HCT116 (cell line): ENCODE data around the gene BRINP2. TPM values are rescaled to one million over a fixed set of nuclear protein-coding genes. Genes with fewer than 3 reads are reported as not detected.

Experiments used
- ATAC-seq: fragments of 200-7000 bp; cut with Tn5 transposase; 2 replicates; pipeline ENCODE4 v1.9.1; 2020; ENCODE audit warnings: mild to moderate bottlenecking, moderate library complexity
- BruUV-seq: library from RNA; stranded (reverse); fragments of 400-500 nt; replicated peaks from 2 replicates; lab custom pipeline; 2021; lab: Mats Ljungman, UMichigan
- CTCF ChIA-PET: fragments of 300-600 bp; sonication (Branson Sonifier 250); formaldehyde crosslinking; loops from one replicate; lab custom pipeline; 2021; ENCODE audit warnings: antibody characterized with exemption; lab: Charles Lee
- POLR2A ChIA-PET: fragments of 300-600, 350-600 bp; sonication (Branson Sonifier 250); formaldehyde crosslinking; loops from one replicate; lab custom pipeline; 2021; ENCODE audit warnings: antibody characterized with exemption; lab: Charles Lee
- RAD21 ChIA-PET, 2 experiments: fragments of 300-600 bp; sonication (Branson Sonifier 250); formaldehyde crosslinking; loops; one replicate each; lab custom pipeline; 2023; ENCODE audit warnings: low total read pairs in 2 of 2; ENCODE audit not compliant: uncharacterized antibody in 2 of 2, unreplicated experiment in 2 of 2, low non-redundant PET in 1 of 2; lab: Charles Lee
- DNase-seq: peaks from one replicate; pipeline ENCODE4 v3.0.0-alpha.2; 2010; ENCODE audit warnings: low read depth, low spot score
- H2AFZ ChIP-seq: fragments of 200-600 bp; shearing (Covaris generic), sonication (generic); 2 replicates; pipeline ENCODE4 v1.6.1; 2017; ENCODE audit warnings: low read depth, mixed run types, mixed read lengths, antibody characterized with exemption, low read length; ENCODE audit not compliant: poor library complexity, severe bottlenecking
- H3K27ac ChIP-seq: 2 replicates; pipeline ENCODE4 v1.5.1; 2012; ENCODE audit warnings: low read depth, low read length
- H3K27me3 ChIP-seq: fragments of 200-600 bp; sonication (generic); 2 replicates; pipeline ENCODE4 v1.6.1; 2016; ENCODE audit warnings: mixed run types, low read length, mixed read lengths; ENCODE audit not compliant: insufficient read depth
- H3K36me3 ChIP-seq, 2 experiments: fragments of 200-500 bp in 1 of 2; fragments of 200-600 bp in 1 of 2; sonication (Bioruptor generic) in 1 of 2; sonication (generic) in 1 of 2; 2 replicates each; pipeline versions ENCODE4 v1.5.1 to v1.6.1; 2014 to 2016; ENCODE audit warnings: low read length in 2 of 2, inconsistent platforms in 1 of 2, mixed read lengths in 1 of 2, mixed run types in 1 of 2; ENCODE audit not compliant: insufficient read depth in 2 of 2, control insufficient read depth in 1 of 2
- H3K4me1 ChIP-seq, 2 experiments: fragments of 200-600 bp in 1 of 2; sonication (generic) in 1 of 2; 2 replicates each; pipeline versions ENCODE4 v1.5.1 to v1.6.1; 2012 to 2017; ENCODE audit warnings: low read length in 2 of 2, inconsistent platforms in 1 of 2, mild to moderate bottlenecking in 1 of 2, mixed read lengths in 1 of 2, mixed run types in 1 of 2, moderate library complexity in 1 of 2; ENCODE audit not compliant: insufficient read depth in 2 of 2, control insufficient read depth in 1 of 2
- H3K4me2 ChIP-seq: fragments of 200-600 bp; sonication (generic); 2 replicates; pipeline ENCODE4 v1.6.1; 2017; ENCODE audit warnings: mixed run types, low read length, mixed read lengths
- H3K4me3 ChIP-seq, 2 experiments: fragments of 200-600 bp in 1 of 2; sonication (generic) in 1 of 2; replicated peaks in 1 of 2; 2 replicates each; pipeline ENCODE4 v1.5.1; 2011 to 2016; ENCODE audit warnings: low read length in 2 of 2, control low read depth in 1 of 2, low read depth in 1 of 2, mild to moderate bottlenecking in 1 of 2, mixed read lengths in 1 of 2, mixed run types in 1 of 2
- H3K79me2 ChIP-seq: fragments of 200-600 bp; sonication (generic); 2 replicates; pipeline ENCODE4 v1.6.1; 2017; ENCODE audit warnings: mild to moderate bottlenecking, mixed run types, low read length, moderate library complexity, mixed read lengths; ENCODE audit not compliant: insufficient read depth
- H3K9ac ChIP-seq: fragments of 200-600 bp; sonication (generic); 2 replicates; pipeline ENCODE4 v1.6.1; 2016; ENCODE audit warnings: low read length, mixed read lengths
- H3K9me2 ChIP-seq: fragments of 200-600 bp; sonication (generic), shearing (Covaris generic); 2 replicates; pipeline ENCODE4 v1.6.1; 2017; ENCODE audit warnings: mixed run types, mild to moderate bottlenecking, moderate library complexity; ENCODE audit not compliant: insufficient read depth
- H3K9me3 ChIP-seq, 2 experiments: fragments of 200-500 bp in 1 of 2; fragments of 200-600 bp in 1 of 2; sonication (Bioruptor generic) in 1 of 2; sonication (generic) in 1 of 2; 2 replicates each; pipeline ENCODE4 v1.6.1; 2014 to 2017; ENCODE audit warnings: low read length in 2 of 2, mixed read lengths in 2 of 2, inconsistent platforms in 1 of 2, low read depth in 1 of 2, mild to moderate bottlenecking in 1 of 2, mixed run types in 1 of 2, moderate library complexity in 1 of 2; ENCODE audit not compliant: control insufficient read depth in 1 of 2, insufficient read depth in 1 of 2
- H4K20me1 ChIP-seq: fragments of 200-600 bp; sonication (generic), shearing (Covaris generic); 2 replicates; pipeline ENCODE4 v1.6.1; 2017; ENCODE audit warnings: mixed run types, mild to moderate bottlenecking, moderate library complexity; ENCODE audit not compliant: insufficient read depth
- EGR1 ChIP-seq: IDR thresholded peaks from 2 replicates; pipeline ENCODE4 v1.6.1; 2012; ENCODE audit warnings: low read depth
- FOSL1 ChIP-seq: IDR thresholded peaks from 2 replicates; pipeline ENCODE4 v1.6.1; 2012; ENCODE audit warnings: low read depth
- JUND ChIP-seq: IDR thresholded peaks from 2 replicates; pipeline ENCODE4 v1.6.1; 2012
- MAX ChIP-seq: IDR thresholded peaks from 2 replicates; pipeline ENCODE4 v1.6.1; 2012
- POLR2AphosphoS5 ChIP-seq: IDR thresholded peaks from 2 replicates; pipeline ENCODE4 v1.6.1; 2011; ENCODE audit warnings: mild to moderate bottlenecking, low read depth, low read length, moderate library complexity
- RAD21 ChIP-seq: IDR thresholded peaks from 2 replicates; pipeline ENCODE4 v1.6.1; 2012; ENCODE audit warnings: low read depth, mild to moderate bottlenecking
- YY1 ChIP-seq: IDR thresholded peaks from 2 replicates; pipeline ENCODE4 v1.6.1; 2011; ENCODE audit warnings: low read length, low read depth, moderate library complexity, mild to moderate bottlenecking; ENCODE audit not compliant: insufficient replicate concordance; ENCODE audit errors: extremely low read depth
- ZBTB33 ChIP-seq: IDR thresholded peaks from 2 replicates; pipeline ENCODE4 v1.6.1; 2011; ENCODE audit warnings: mild to moderate bottlenecking, low read length, moderate library complexity; ENCODE audit not compliant: insufficient replicate concordance; ENCODE audit errors: extremely low read depth
- ZNF274 ChIP-seq: fragments of 200-500 bp; sonication (Bioruptor generic); IDR thresholded peaks from 2 replicates; pipeline ENCODE4 v1.6.1; 2014; ENCODE audit warnings: mild to moderate bottlenecking, low read depth, low read length, inconsistent platforms
- intact Hi-C: fragments of 100-400 bp; cut with micrococcal nuclease; formaldehyde crosslinking; loops from 2 replicates; pipeline ENCODE4 v1.10.0; 2022
- total RNA-seq: library from RNA; stranded (reverse); gene quantifications from one replicate; pipeline ENCODE4 v1.2.1, GENCODE V29; 2021; ENCODE audit not compliant: unreplicated experiment
- TF ChIP-seq, protein P1 (sequence below): IDR thresholded peaks from 2 replicates; pipeline ENCODE4 v1.6.1; 2012; ENCODE audit warnings: low read depth

BRINP2 gene
- total RNA-seq, 1 experiment from 2014 or later, result not detected

DNA sequence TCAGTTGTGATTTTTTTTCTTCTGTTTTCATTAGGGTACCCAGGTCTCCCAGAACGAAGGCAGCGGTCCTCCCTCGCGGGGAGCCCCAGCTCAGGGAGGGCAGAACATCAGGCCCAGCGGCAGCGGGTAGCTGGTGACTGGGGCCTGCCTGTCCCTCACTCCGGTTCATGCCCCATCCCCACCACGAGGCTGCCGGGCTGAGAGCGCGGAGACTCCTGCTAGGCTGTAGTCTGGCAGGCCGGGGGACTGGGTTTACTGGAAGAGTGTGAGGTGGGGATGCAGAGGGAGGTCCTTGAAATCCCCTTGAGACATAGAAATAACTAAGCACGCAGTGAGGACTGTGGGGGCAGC, 10.5 kb downstream of the BRINP2 start:
- intact Hi-C loops, result loop anchor here (1.0 to 10.0 kb wide), 3 partner anchors 232 to 764 kb away; no protein-coding TSS in a partner anchor
- ATAC-seq, result no peak; the same call in 1 of the 2 replicates
- Histone ChIP-seq H3K4me1 (peaks cover 0 to 4% of the 10 kb centered on the region in 2 experiments; a peak in 1 of 4 replicates), H3K79me2 (no peaks in the 10 kb centered on the region), H3K27me3 (0 out of 2 replicates have a peak, but pooled peaks cover 13% of the 10 kb centered on the region), H3K9me3 (no peaks in the 10 kb centered on the region), H3K4me3 (peak overlapping the region in 1 of 2 experiments; percentile 16; a peak in 1 of 4 replicates), H3K9ac (no peak overlapping the region), H2AFZ (peak overlapping the region; percentile 16), H3K9me2 (no peaks in the 10 kb centered on the region), H4K20me1 (no peaks in the 10 kb centered on the region), H3K4me2 (peak overlapping the region; percentile 47), H3K27ac (no peak overlapping the region)
- CTCF ChIA-PET, result interaction anchor here (1.1 to 1.8 kb wide), 2 partner anchors 232 to 283 kb away, joined by 7 to 8 read pairs; no protein-coding TSS in a partner anchor
- DNase-seq, result no peak
- POLR2A ChIA-PET, result no interaction called here
- no TSS peak for BruUV-seq
- TF ChIP-seq POLR2AphosphoS5, result no peak
- no peak for TF ChIP-seq ZNF274
- no peak for TF ChIP-seq JUND
- TF ChIP-seq MAX, result no peak
- no peak for TF ChIP-seq YY1
- no peak for TF ChIP-seq FOSL1
- TF ChIP-seq, protein P1, sequence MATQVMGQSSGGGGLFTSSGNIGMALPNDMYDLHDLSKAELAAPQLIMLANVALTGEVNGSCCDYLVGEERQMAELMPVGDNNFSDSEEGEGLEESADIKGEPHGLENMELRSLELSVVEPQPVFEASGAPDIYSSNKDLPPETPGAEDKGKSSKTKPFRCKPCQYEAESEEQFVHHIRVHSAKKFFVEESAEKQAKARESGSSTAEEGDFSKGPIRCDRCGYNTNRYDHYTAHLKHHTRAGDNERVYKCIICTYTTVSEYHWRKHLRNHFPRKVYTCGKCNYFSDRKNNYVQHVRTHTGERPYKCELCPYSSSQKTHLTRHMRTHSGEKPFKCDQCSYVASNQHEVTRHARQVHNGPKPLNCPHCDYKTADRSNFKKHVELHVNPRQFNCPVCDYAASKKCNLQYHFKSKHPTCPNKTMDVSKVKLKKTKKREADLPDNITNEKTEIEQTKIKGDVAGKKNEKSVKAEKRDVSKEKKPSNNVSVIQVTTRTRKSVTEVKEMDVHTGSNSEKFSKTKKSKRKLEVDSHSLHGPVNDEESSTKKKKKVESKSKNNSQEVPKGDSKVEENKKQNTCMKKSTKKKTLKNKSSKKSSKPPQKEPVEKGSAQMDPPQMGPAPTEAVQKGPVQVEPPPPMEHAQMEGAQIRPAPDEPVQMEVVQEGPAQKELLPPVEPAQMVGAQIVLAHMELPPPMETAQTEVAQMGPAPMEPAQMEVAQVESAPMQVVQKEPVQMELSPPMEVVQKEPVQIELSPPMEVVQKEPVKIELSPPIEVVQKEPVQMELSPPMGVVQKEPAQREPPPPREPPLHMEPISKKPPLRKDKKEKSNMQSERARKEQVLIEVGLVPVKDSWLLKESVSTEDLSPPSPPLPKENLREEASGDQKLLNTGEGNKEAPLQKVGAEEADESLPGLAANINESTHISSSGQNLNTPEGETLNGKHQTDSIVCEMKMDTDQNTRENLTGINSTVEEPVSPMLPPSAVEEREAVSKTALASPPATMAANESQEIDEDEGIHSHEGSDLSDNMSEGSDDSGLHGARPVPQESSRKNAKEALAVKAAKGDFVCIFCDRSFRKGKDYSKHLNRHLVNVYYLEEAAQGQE, result no peak
- TF ChIP-seq ZBTB33, result no peak
- no peak for TF ChIP-seq EGR1
- TF ChIP-seq RAD21, result no peak
- TF ChIP-seq, all 23 proteins: peak for 0
- RAD21 ChIA-PET, result interaction anchor here in 1 of 2 experiments (1.2 kb wide), 1 partner anchor 283 kb away, joined by 3 read pairs; no protein-coding TSS in a partner anchor
- H3K36me3 ChIP-seq, result no peaks in the 10 kb centered on the region
